Measurements from ENCODE around the gene PLOD1.

DNA sequence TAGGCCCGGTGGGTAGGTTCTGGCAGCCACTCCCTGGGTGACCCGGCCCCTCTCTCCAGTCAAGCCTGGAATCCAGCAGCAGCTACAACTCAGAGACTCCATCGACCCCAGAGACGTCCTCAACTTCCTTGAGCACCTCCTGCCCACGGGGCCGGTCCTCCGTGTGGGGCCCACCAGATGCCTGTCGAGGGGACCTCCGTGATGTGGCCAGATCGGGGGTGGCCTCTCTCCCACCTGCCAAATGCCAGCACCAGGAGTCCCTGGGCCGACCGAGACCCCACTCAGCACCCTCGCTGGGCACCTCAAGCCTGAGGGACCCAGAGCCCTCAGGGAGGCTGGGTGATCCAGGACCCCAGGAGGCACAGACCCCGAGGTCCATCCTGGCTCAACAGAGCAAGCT is 87.5 kb downstream of the PLOD1 start:
- TF ChIP-seq, protein P1, sequence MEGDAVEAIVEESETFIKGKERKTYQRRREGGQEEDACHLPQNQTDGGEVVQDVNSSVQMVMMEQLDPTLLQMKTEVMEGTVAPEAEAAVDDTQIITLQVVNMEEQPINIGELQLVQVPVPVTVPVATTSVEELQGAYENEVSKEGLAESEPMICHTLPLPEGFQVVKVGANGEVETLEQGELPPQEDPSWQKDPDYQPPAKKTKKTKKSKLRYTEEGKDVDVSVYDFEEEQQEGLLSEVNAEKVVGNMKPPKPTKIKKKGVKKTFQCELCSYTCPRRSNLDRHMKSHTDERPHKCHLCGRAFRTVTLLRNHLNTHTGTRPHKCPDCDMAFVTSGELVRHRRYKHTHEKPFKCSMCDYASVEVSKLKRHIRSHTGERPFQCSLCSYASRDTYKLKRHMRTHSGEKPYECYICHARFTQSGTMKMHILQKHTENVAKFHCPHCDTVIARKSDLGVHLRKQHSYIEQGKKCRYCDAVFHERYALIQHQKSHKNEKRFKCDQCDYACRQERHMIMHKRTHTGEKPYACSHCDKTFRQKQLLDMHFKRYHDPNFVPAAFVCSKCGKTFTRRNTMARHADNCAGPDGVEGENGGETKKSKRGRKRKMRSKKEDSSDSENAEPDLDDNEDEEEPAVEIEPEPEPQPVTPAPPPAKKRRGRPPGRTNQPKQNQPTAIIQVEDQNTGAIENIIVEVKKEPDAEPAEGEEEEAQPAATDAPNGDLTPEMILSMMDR (IDR thresholded peaks at IDR 0.05; ENCODE audit: low read depth, low read length, poor library complexity, severe bottlenecking), result no peak
- no peak for TF ChIP-seq EZH2phosphoT487 (IDR thresholded peaks at IDR 0.05; ENCODE audit: borderline replicate concordance, low read length)
